ENCODE results near the gene ATE1. TPM values are rescaled to one million over a fixed set of nuclear protein-coding genes. Genes with fewer than 3 reads are reported as not detected.

ATE1 gene
- total and polyA plus RNA-seq, 8 donors = 4.9 to 47.4 (median 9.1) TPM

- H3K4me1 ChIP-seq = peaks cover 0 to 13% (median 0%) of the 10 kb centered on the region in 4 donors
- 31 to 65% (median 37%) methylated on average over 2 of the region's 2 CpGs for WGBS, 5 donors
- H3K27ac ChIP-seq = no peak overlapping the region
- H3K27me3 ChIP-seq = no peaks in the 10 kb centered on the region
- intact Hi-C loops (cut with DNase I; ENCODE audit: low total_unique reads) = no loop called here
- TF ChIP-seq EP300 (IDR thresholded peaks at IDR 0.05) (no peak), CTCF (IDR thresholded peaks at IDR 0.05) (no peak), POLR2AphosphoS5 (IDR thresholded peaks at IDR 0.05) (no peak), POLR2A (IDR thresholded peaks at IDR 0.05) (no peak)
- peaks cover 0 to 12% (median 6%) of the 10 kb centered on the region in 4 donors for H3K36me3 ChIP-seq
- no peak overlapping the region for H3K4me3 ChIP-seq
- no peaks in the 10 kb centered on the region for H3K9me3 ChIP-seq
- DNase-seq = no peak
Measured at GRCh38 chr10:121774813-121775212, 153.0 kb downstream of the ATE1 start.

GRCh38 chr10:121774404-121774803 lies 153.4 kb downstream of the ATE1 start:
- intact Hi-C loops (cut with DNase I; ENCODE audit: low total_unique reads) = no loop called here
- no peak for DNase-seq
- 59 to 67% (median 65%) methylated on average over 3 of the region's 3 CpGs for WGBS, 5 donors
- Histone ChIP-seq H3K36me3 (peaks cover 0 to 8% (median 4%) of the 10 kb centered on the region in 4 donors), H3K27me3 (no peaks in the 10 kb centered on the region), H3K9me3 (no peaks in the 10 kb centered on the region), H3K4me1 (peaks cover 0 to 13% (median 0%) of the 10 kb centered on the region in 4 donors), H3K27ac (no peak overlapping the region), H3K4me3 (no peak overlapping the region)
- TF ChIP-seq POLR2AphosphoS5 (IDR thresholded peaks at IDR 0.05) (no peak), EP300 (IDR thresholded peaks at IDR 0.05) (no peak), CTCF (IDR thresholded peaks at IDR 0.05) (no peak), POLR2A (IDR thresholded peaks at IDR 0.05) (no peak)

- H3K9me3 ChIP-seq = no peaks in the 10 kb centered on the region
- TF ChIP-seq POLR2A (IDR thresholded peaks at IDR 0.05) = no peak
- TF ChIP-seq CTCF (IDR thresholded peaks at IDR 0.05) = no peak
- TF ChIP-seq EP300 (IDR thresholded peaks at IDR 0.05) = no peak
- no peak for TF ChIP-seq POLR2AphosphoS5 (IDR thresholded peaks at IDR 0.05)
- no peak for DNase-seq
- H3K27ac ChIP-seq = no peak overlapping the region
- WGBS, 5 donors = 32 to 45% (median 36%) methylated on average over 2 of the region's 2 CpGs
- no peak overlapping the region for H3K4me3 ChIP-seq
- H3K36me3 ChIP-seq = no peaks in the 10 kb centered on the region
- intact Hi-C loops (cut with DNase I; ENCODE audit: low total_unique reads) = no loop called here
- no peaks in the 10 kb centered on the region for H3K27me3 ChIP-seq
- H3K4me1 ChIP-seq = peaks cover 0 to 13% (median 0%) of the 10 kb centered on the region in 4 donors
Measured at GRCh38 chr10:121772884-121773283, 154.9 kb downstream of the ATE1 start.

GRCh38 chr10:121772406-121772805 lies 155.4 kb downstream of the ATE1 start:
- intact Hi-C loops (cut with DNase I; ENCODE audit: low total_unique reads) = no loop called here
- peaks cover 0 to 13% (median 0%) of the 10 kb centered on the region in 4 donors for H3K4me1 ChIP-seq
- H3K27ac ChIP-seq = no peak overlapping the region
- WGBS, 5 donors = 81 to 97% (median 92%) methylated on average over 6 of the region's 6 CpGs
- H3K4me3 ChIP-seq = no peak overlapping the region
- no peaks in the 10 kb centered on the region for H3K27me3 ChIP-seq
- peaks cover 0 to 5% (median 0%) of the 10 kb centered on the region in 4 donors for H3K9me3 ChIP-seq
- no peak for DNase-seq
- no peaks in the 10 kb centered on the region for H3K36me3 ChIP-seq
- TF ChIP-seq CTCF (IDR thresholded peaks at IDR 0.05) (no peak), EP300 (IDR thresholded peaks at IDR 0.05) (no peak), POLR2A (IDR thresholded peaks at IDR 0.05) (no peak), POLR2AphosphoS5 (IDR thresholded peaks at IDR 0.05) (no peak)

All from stomach (tissue), 9 donors.